G401 (cell line): ENCODE data around the gene SLC22A7. TPM values are rescaled to one million over a fixed set of nuclear protein-coding genes. Genes with fewer than 3 reads are reported as not detected.
A peak's percentile ranks its signal among the peaks of the same experiment; 100 is the strongest.

Experiments used
- DNase-seq: peaks from one replicate; pipeline ENCODE4 v3.0.0-alpha.2; 2015; ENCODE audit warnings: low spot score
- in situ Hi-C: cut with HindIII; loops from 2 replicates; pipeline ENCODE4 v1.10.0; 2016; ENCODE audit warnings: low sequenced_read_pairs, mixed read lengths
- total RNA-seq: library from RNA; depleted of rRNA; stranded (reverse); fragments of >200 nt; shearing (Covaris generic); gene quantifications from 2 replicates; pipeline ENCODE4 v1.2.3, GENCODE V29; 2014; rRNA removed

SLC22A7 gene
- not detected in 2 replicates for total RNA-seq

- peak; percentile 51 for DNase-seq
- in situ Hi-C loops, result no loop called here
Observed at GRCh38 chr6:43297644-43298564, at the start of gene SLC22A7. Gene SLC22A7 (plus strand): TSS chr6:43298260. CDS start chr6:43298359, 99 bp downstream.

GRCh38 chr6:43248791-43249190 is 49.3 kb upstream of the SLC22A7 start:
- no peak for DNase-seq
- in situ Hi-C loops, result no loop called here

- peak; percentile 44 for DNase-seq
- in situ Hi-C loops, result no loop called here
Observed at GRCh38 chr6:43250992-43251373, 47.1 kb upstream of the SLC22A7 start.

GRCh38 chr6:43253401-43253800 is 44.7 kb upstream of the SLC22A7 start:
- in situ Hi-C loops, result no loop called here
- DNase-seq, result no peak

GRCh38 chr6:43254138-43254817 is 43.8 kb upstream of the SLC22A7 start:
- in situ Hi-C loops, result no loop called here

GRCh38 chr6:43254846-43255245 is 43.2 kb upstream of the SLC22A7 start:
- DNase-seq, result no peak
- in situ Hi-C loops, result no loop called here

More at GRCh38 chr6:43254138-43254817, 43.8 kb upstream of the SLC22A7 start:
- DNase-seq, result no peak

- no peak for DNase-seq
- in situ Hi-C loops, result no loop called here
Observed at GRCh38 chr6:43255408-43256054, 42.5 kb upstream of the SLC22A7 start.

GRCh38 chr6:43256670-43257366 is 41.2 kb upstream of the SLC22A7 start:
- DNase-seq, result no peak
- in situ Hi-C loops, result no loop called here

GRCh38 chr6:43257367-43258145 is 40.5 kb upstream of the SLC22A7 start:
- in situ Hi-C loops, result no loop called here
- DNase-seq, result no peak

GRCh38 chr6:43258180-43258579 is 39.9 kb upstream of the SLC22A7 start:
- in situ Hi-C loops, result no loop called here
- DNase-seq, result no peak

- no peak for DNase-seq
- in situ Hi-C loops, result no loop called here
Observed at GRCh38 chr6:43258807-43259686, 39.0 kb upstream of the SLC22A7 start.

- no peak for DNase-seq
- in situ Hi-C loops, result no loop called here
Observed at GRCh38 chr6:43260791-43261190, 37.3 kb upstream of the SLC22A7 start.

GRCh38 chr6:43261198-43261597 is 36.9 kb upstream of the SLC22A7 start:
- DNase-seq, result no peak
- in situ Hi-C loops, result no loop called here

- no peak for DNase-seq
- in situ Hi-C loops, result no loop called here
Observed at GRCh38 chr6:43262000-43262779, 35.9 kb upstream of the SLC22A7 start.

- in situ Hi-C loops, result no loop called here
- no peak for DNase-seq
Observed at GRCh38 chr6:43262780-43263313, 35.2 kb upstream of the SLC22A7 start.

- peak; percentile 46 for DNase-seq
- in situ Hi-C loops, result no loop called here
Observed at GRCh38 chr6:43263314-43264178, 34.5 kb upstream of the SLC22A7 start.
